ENCODE data around the gene SHOX. TPM values are rescaled to one million over a fixed set of nuclear protein-coding genes. Genes with fewer than 3 reads are reported as not detected.
"Not testable (repeated sequence)": the region's sequence is repeated elsewhere in the genome, so short reads cannot be mapped to it uniquely, and the experiment has no call there.

SHOX gene
- total RNA-seq, 1 donor from 2014 or later, result not detected

DNA sequence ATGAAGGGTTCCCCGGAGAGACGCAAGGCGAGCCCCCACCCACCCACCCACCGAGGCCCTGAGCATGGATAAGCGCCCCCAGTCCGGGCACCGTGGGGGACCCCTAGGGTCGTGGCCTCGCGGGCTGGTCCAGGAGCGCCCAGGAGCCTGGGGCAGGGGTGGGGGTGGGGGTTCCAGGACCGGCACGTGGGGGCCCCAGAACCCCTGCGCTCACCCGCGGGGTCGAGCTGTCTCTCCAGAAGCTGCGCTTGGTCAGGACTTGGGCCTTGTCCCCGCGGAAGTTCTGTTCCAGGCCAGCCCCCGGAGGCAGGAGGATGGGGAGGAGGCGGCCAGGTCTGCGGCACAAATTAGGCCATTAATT, 11.2 kb upstream of the SHOX start:
- no peaks in the 10 kb centered on the region for H3K9me3 ChIP-seq
- no peaks in the 10 kb centered on the region for H3K36me3 ChIP-seq
- H3K27ac ChIP-seq, result no peak overlapping the region
- no peak for TF ChIP-seq POLR2A (IDR thresholded peaks at IDR 0.05)
- TF ChIP-seq, protein P1, sequence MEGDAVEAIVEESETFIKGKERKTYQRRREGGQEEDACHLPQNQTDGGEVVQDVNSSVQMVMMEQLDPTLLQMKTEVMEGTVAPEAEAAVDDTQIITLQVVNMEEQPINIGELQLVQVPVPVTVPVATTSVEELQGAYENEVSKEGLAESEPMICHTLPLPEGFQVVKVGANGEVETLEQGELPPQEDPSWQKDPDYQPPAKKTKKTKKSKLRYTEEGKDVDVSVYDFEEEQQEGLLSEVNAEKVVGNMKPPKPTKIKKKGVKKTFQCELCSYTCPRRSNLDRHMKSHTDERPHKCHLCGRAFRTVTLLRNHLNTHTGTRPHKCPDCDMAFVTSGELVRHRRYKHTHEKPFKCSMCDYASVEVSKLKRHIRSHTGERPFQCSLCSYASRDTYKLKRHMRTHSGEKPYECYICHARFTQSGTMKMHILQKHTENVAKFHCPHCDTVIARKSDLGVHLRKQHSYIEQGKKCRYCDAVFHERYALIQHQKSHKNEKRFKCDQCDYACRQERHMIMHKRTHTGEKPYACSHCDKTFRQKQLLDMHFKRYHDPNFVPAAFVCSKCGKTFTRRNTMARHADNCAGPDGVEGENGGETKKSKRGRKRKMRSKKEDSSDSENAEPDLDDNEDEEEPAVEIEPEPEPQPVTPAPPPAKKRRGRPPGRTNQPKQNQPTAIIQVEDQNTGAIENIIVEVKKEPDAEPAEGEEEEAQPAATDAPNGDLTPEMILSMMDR (IDR thresholded peaks at IDR 0.05), result no peak
- no peak for TF ChIP-seq POLR2AphosphoS5 (IDR thresholded peaks at IDR 0.05; ENCODE audit: insufficient read depth in 1 of 2, low read depth in 1 of 2)
- intact Hi-C loops (cut with DNase I), result no loop called here
- no peak overlapping the region for H3K4me3 ChIP-seq
- H3K27me3 ChIP-seq, result no peaks in the 10 kb centered on the region
- H3K4me1 ChIP-seq, result peaks cover 7% of the 10 kb centered on the region
- peak in 1 of 2 donors; percentile 34 for DNase-seq (ENCODE audit: extremely low spot score in 2 of 2)

- no peaks in the 10 kb centered on the region for H3K36me3 ChIP-seq
- intact Hi-C loops (cut with DNase I), result no loop called here
- no peak overlapping the region for H3K27ac ChIP-seq
- H3K27me3 ChIP-seq, result no peaks in the 10 kb centered on the region
- DNase-seq (ENCODE audit: extremely low spot score in 2 of 2), result peak in 1 of 2 donors; percentile 61
- no peaks in the 10 kb centered on the region for H3K9me3 ChIP-seq
- H3K4me3 ChIP-seq, result no peak overlapping the region
- TF ChIP-seq, protein P1 (IDR thresholded peaks at IDR 0.05), result no peak
- TF ChIP-seq POLR2AphosphoS5 (IDR thresholded peaks at IDR 0.05; ENCODE audit: insufficient read depth in 1 of 2, low read depth in 1 of 2) (no peak), POLR2A (IDR thresholded peaks at IDR 0.05) (no peak)
- peaks cover 7% of the 10 kb centered on the region for H3K4me1 ChIP-seq
Measured at GRCh38 chrX:619812-620531, 10.6 kb upstream of the SHOX start.

GRCh38 chrX:621705-622503, 8.7 kb upstream of the SHOX start:
- H3K9me3 ChIP-seq, result no peaks in the 10 kb centered on the region
- H3K27me3 ChIP-seq, result no peaks in the 10 kb centered on the region
- DNase-seq (ENCODE audit: extremely low spot score in 2 of 2), result no peak
- no peaks in the 10 kb centered on the region for H3K36me3 ChIP-seq
- no peak for TF ChIP-seq POLR2AphosphoS5 (IDR thresholded peaks at IDR 0.05; ENCODE audit: insufficient read depth in 1 of 2, low read depth in 1 of 2)
- TF ChIP-seq, protein P1 (IDR thresholded peaks at IDR 0.05), result no peak
- TF ChIP-seq POLR2A (IDR thresholded peaks at IDR 0.05), result no peak
- intact Hi-C loops (cut with DNase I), result no loop called here
- peaks cover 7% of the 10 kb centered on the region for H3K4me1 ChIP-seq
- no peak overlapping the region for H3K27ac ChIP-seq
- no peak overlapping the region for H3K4me3 ChIP-seq

GRCh38 chrX:622802-623201, 7.8 kb upstream of the SHOX start:
- H3K27me3 ChIP-seq; intact Hi-C loops (cut with DNase I); H3K36me3 ChIP-seq; H3K27ac ChIP-seq; DNase-seq (ENCODE audit: extremely low spot score in 2 of 2); H3K4me3 ChIP-seq; H3K4me1 ChIP-seq; H3K9me3 ChIP-seq: not testable (repeated sequence)

DNA sequence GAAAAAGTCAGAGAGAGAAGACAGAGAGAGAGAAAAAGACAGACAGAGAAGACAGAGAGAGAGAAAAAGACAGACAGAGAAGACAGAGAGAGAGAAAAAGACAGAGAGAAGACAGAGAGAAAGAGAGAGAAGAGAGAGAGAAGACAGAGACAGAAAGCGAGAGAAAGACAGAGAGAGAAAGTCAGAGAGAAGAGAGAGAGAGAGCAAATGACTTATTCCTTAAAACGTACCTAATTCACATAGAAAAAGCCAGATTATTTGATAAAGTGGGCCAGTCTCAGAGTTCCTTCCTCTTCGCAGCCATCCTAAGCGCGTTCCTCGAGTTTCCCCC, 7.4 kb upstream of the SHOX start:
- H3K4me1 ChIP-seq, result peaks cover 7% of the 10 kb centered on the region
- intact Hi-C loops (cut with DNase I), result no loop called here
- H3K4me3 ChIP-seq, result no peak overlapping the region
- TF ChIP-seq, protein P1 (IDR thresholded peaks at IDR 0.05), result no peak
- TF ChIP-seq POLR2A (IDR thresholded peaks at IDR 0.05) (no peak), POLR2AphosphoS5 (IDR thresholded peaks at IDR 0.05; ENCODE audit: insufficient read depth in 1 of 2, low read depth in 1 of 2) (no peak)
- no peak overlapping the region for H3K27ac ChIP-seq
- H3K9me3 ChIP-seq, result no peaks in the 10 kb centered on the region
- no peak for DNase-seq (ENCODE audit: extremely low spot score in 2 of 2)
- H3K36me3 ChIP-seq, result no peaks in the 10 kb centered on the region
- no peaks in the 10 kb centered on the region for H3K27me3 ChIP-seq
